Measurements from ENCODE around the gene BRD3OS.

BRD3OS gene

DNA sequence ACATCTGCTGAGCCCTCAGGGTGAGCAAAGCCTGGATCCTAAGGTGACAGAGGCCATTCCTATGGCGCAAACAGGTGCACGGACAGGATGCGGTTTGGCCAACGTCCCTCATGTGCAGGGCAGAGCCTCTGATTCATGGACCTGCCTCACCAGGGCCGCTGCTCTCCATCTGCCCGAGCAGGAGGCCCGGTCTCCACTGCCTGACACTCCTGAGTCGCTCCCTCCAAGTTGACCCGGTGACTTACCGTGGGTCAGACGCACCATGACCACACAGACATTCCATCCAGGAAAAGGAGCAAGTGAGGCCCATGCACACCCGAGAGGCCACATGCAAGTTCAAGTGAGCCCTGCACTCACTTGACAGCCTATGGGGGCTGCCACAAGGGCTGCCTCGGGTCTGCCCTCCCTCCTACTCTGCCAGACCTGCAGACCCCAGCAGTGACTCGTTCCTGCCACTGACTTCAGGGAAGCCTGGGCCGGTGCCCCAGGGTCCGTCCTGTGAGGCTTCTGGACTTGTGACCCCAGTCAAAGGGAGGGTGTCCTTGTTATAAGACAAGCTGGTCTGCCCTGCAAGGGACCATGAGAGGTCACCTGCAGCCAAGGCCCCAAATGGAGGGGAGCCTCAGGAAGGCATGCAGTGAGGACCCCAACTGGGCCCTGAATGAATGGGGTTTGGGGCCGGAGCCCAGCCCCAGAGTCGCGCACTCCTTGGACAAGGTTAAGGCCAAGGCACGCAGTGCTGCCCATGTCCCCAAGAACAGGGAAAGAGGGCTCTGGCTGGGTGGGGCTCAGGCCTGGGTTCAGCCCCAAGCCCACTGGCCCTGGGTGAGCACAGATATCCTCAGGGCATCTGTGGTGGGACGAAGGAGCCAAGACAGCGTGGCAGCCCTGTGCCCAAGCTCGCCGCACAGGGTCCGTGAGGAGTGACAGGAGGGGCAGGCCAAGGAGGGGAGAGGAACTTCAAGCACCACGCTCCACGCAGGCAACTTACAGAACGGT lies 10.1 kb downstream of the BRD3OS start:
- no peaks in the 10 kb centered on the region for H3K27me3 ChIP-seq
- no peak overlapping the region for H3K4me3 ChIP-seq (ENCODE audit: low read depth, low read length)
- TF ChIP-seq, protein P1, sequence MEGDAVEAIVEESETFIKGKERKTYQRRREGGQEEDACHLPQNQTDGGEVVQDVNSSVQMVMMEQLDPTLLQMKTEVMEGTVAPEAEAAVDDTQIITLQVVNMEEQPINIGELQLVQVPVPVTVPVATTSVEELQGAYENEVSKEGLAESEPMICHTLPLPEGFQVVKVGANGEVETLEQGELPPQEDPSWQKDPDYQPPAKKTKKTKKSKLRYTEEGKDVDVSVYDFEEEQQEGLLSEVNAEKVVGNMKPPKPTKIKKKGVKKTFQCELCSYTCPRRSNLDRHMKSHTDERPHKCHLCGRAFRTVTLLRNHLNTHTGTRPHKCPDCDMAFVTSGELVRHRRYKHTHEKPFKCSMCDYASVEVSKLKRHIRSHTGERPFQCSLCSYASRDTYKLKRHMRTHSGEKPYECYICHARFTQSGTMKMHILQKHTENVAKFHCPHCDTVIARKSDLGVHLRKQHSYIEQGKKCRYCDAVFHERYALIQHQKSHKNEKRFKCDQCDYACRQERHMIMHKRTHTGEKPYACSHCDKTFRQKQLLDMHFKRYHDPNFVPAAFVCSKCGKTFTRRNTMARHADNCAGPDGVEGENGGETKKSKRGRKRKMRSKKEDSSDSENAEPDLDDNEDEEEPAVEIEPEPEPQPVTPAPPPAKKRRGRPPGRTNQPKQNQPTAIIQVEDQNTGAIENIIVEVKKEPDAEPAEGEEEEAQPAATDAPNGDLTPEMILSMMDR (IDR thresholded peaks at IDR 0.05; ENCODE audit: low read depth, low read length): no peak
- H3K36me3 ChIP-seq: peaks cover 85% of the 10 kb centered on the region
- DNase-seq: no peak
- no peaks in the 10 kb centered on the region; the same call in 1 of the 2 replicates for H3K4me1 ChIP-seq
- H3K9me3 ChIP-seq: no peaks in the 10 kb centered on the region

DNA sequence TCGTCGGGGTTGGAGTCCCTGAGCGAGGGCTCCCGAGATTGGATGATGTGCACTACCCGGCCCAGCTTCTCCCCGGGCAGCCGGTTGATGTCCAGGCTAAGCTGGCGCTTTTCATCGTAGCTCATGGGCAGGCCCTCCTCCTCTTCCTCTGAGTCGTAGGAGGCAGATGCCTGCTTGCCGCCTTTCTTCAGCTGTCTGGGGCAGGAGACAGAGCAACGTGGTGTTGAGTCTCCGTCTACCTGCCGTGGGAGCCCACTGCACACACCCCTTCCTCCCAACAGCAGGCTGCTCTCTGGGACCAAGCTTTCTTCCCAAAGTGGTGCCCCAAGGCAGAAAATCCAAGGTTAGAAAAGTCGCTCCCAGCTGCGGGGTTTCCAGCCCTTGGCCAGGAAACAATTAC lies 10.8 kb downstream of the BRD3OS start:
- Histone ChIP-seq H3K36me3 (peaks cover 82% of the 10 kb centered on the region), H3K9me3 (no peaks in the 10 kb centered on the region), H3K27me3 (no peaks in the 10 kb centered on the region), H3K4me3 (ENCODE audit: low read depth, low read length) (no peak overlapping the region), H3K4me1 (peaks cover 7% of the 10 kb centered on the region)
- TF ChIP-seq, protein P1 (IDR thresholded peaks at IDR 0.05; ENCODE audit: low read depth, low read length): no peak
- no peak for DNase-seq

DNA sequence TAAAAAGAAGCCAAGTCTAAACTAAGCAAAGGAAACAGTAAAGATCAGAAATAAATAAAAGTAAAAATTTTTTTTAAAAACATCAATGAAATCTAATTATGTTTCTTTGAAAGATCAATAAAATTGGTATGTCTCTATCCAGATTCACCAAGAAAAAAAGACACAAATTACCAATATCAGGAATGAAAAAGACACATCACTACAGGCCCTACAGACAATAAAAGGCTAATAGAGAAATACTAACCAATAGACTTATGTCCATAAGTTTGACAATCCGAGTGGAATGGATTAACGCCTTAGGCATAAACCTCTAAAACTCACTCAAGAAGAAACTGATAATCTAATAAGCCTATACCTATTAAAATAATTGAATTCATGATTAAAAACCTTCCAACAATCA lies 12.4 kb downstream of the BRD3OS start:
- DNase-seq: no peak
- no peaks in the 10 kb centered on the region for H3K9me3 ChIP-seq
- TF ChIP-seq, protein P1 (IDR thresholded peaks at IDR 0.05; ENCODE audit: low read depth, low read length): no peak
- peaks cover 14% of the 10 kb centered on the region for H3K4me1 ChIP-seq
- H3K4me3 ChIP-seq (ENCODE audit: low read depth, low read length): no peak overlapping the region
- peaks cover 83% of the 10 kb centered on the region for H3K36me3 ChIP-seq
- no peaks in the 10 kb centered on the region for H3K27me3 ChIP-seq

DNA sequence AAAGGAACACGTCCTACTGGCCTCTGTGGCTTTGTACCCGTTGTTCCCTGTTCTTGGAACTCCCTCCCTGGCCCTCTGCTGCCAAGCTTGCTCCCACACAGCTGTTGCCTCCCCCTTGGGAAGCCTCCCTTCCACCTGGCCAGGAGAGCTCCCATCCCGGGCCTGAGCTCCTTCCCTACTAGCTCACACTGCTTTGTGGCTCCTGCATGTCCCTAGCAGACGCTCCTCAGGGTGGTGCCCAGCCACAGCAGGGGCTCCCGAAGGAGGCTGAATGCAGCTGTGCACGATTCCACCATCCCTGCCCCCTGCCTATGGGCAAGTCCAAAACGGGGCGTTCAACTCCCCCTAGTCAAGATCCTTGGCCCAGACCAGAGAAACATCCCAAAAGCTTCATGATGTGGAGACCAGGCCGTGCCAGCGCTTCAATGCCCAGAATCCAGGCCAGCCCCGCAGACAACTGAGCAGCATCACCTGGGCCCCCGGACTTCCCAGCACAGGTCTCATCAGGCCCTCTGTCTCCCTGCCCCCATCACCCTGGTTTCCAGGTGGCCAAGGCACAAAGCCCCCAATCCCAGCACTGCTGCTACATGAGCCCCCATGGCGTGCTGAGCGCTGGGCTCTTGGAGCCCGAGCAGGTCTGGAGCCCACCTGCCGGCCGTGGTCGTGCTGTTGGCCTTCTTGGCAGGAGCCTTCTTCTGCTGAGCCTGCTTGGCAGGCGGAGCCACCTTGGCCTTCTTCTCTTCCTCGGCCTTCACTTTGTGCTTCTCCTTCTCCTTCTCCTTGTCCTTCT lies 14.3 kb downstream of the BRD3OS start:
- Histone ChIP-seq H3K9me3 (no peaks in the 10 kb centered on the region), H3K4me1 (peaks cover 14% of the 10 kb centered on the region), H3K4me3 (ENCODE audit: low read depth, low read length) (no peak overlapping the region), H3K36me3 (peaks cover 76% of the 10 kb centered on the region), H3K27me3 (no peaks in the 10 kb centered on the region)
- no peak for DNase-seq
- TF ChIP-seq, protein P1 (IDR thresholded peaks at IDR 0.05; ENCODE audit: low read depth, low read length): no peak

DNA sequence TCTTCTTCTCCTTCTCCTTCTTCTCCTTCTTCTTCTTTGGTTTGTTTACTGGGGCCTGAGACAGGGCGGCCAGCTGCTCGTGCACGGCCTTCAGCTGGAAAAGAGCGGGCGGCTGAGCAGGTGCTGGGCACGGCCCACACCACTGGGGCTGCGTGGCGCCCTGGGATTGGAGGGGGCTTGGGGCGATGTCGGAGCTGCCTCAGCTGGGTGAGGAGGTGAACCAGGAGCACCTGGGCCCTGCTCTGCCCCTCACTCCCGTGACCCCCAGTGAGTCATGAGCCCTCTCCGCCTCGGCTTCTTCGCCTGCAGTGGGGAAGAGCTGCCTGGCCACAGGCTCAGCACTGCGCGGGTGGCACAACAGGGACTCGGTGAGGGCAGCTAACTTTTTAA lies 14.9 kb downstream of the BRD3OS start:
- Histone ChIP-seq H3K27me3 (no peaks in the 10 kb centered on the region), H3K36me3 (peaks cover 76% of the 10 kb centered on the region), H3K9me3 (no peaks in the 10 kb centered on the region), H3K4me1 (peaks cover 14% of the 10 kb centered on the region), H3K4me3 (ENCODE audit: low read depth, low read length) (no peak overlapping the region)
- TF ChIP-seq, protein P1 (IDR thresholded peaks at IDR 0.05; ENCODE audit: low read depth, low read length): no peak
- no peak for DNase-seq
